Common myeloid progenitor, CD34-positive (primary cell): ENCODE measurements around the gene STK24.

Experiments
- CTCF ChIA-PET: fragments of 350-600 bp; sonication (Branson Sonifier 250); formaldehyde crosslinking; loops from one replicate; lab custom pipeline; 2021; ENCODE audit warnings: antibody characterized with exemption; lab: Charles Lee
- POLR2A ChIA-PET: fragments of 350-600 bp; sonication (Branson Sonifier 250); formaldehyde crosslinking; loops from one replicate; lab custom pipeline; 2021; ENCODE audit warnings: antibody characterized with exemption; lab: Charles Lee
- DNase-seq, 3 donors: peaks; one replicate each; pipeline versions ENCODE4 v3.0.0 to v3.0.0-alpha.2; 2013
- H3K27ac ChIP-seq, 2 experiments: 1 replicate in 1 of 2; 2 replicates in 1 of 2; pipeline ENCODE4 v1.7.0; 2013; ENCODE audit warnings: inconsistent platforms in 2 of 2, low read length in 2 of 2, mild to moderate bottlenecking in 2 of 2, low read depth in 1 of 2, moderate library complexity in 1 of 2; ENCODE audit not compliant: severe bottlenecking in 2 of 2, insufficient read depth in 1 of 2, poor library complexity in 1 of 2
- H3K27me3 ChIP-seq, 5 experiments: replicated peaks in 2 of 5; 1 replicate in 3 of 5; 2 replicates in 2 of 5; pipeline versions ENCODE4 v1.6.1 to v1.7.0; 2013; ENCODE audit warnings: low read length in 4 of 5, mild to moderate bottlenecking in 2 of 5, moderate library complexity in 2 of 5, inconsistent platforms in 1 of 5; ENCODE audit not compliant: insufficient read depth in 5 of 5, control insufficient read depth in 4 of 5
- H3K36me3 ChIP-seq, 4 experiments: 1 replicate in 2 of 4; 2 replicates in 2 of 4; pipeline versions ENCODE4 v1.6.1 to v1.7.0; 2013; ENCODE audit warnings: low read length in 3 of 4, control low read depth in 1 of 4, mild to moderate bottlenecking in 1 of 4; ENCODE audit not compliant: control insufficient read depth in 4 of 4, insufficient read depth in 4 of 4
- H3K4me1 ChIP-seq, 4 experiments: 1 replicate in 3 of 4; 2 replicates in 1 of 4; pipeline versions ENCODE4 v1.6.1 to v1.7.1; 2013; ENCODE audit warnings: low read length in 3 of 4, mild to moderate bottlenecking in 3 of 4, control low read depth in 1 of 4, inconsistent platforms in 1 of 4, moderate library complexity in 1 of 4; ENCODE audit not compliant: control insufficient read depth in 4 of 4, insufficient read depth in 4 of 4; ENCODE audit errors: control extremely low read depth in 1 of 4
- H3K4me3 ChIP-seq, 7 experiments: 1 replicate in 4 of 7; 2 replicates in 3 of 7; pipeline versions ENCODE4 v1.5.1 to v1.7.0; 2013; ENCODE audit warnings: mild to moderate bottlenecking in 7 of 7, low read length in 6 of 7, moderate library complexity in 6 of 7, inconsistent platforms in 2 of 7, low read depth in 2 of 7, control low read depth in 1 of 7; ENCODE audit not compliant: insufficient read depth in 4 of 7, control insufficient read depth in 1 of 7; ENCODE audit errors: extremely low read depth in 1 of 7
- H3K9me3 ChIP-seq, 5 experiments: 1 replicate in 4 of 5; 2 replicates in 1 of 5; pipeline versions ENCODE4 v1.6.1 to v1.7.1; 2013; ENCODE audit warnings: low read length in 4 of 5, mild to moderate bottlenecking in 2 of 5, inconsistent platforms in 1 of 5, low read depth in 1 of 5, moderate library complexity in 1 of 5; ENCODE audit not compliant: control insufficient read depth in 4 of 5, insufficient read depth in 2 of 5; ENCODE audit errors: control extremely low read depth in 1 of 5
- WGBS: methylation state at CpG from one replicate; pipeline ENCODE4 v1.1.5; 2013; ENCODE audit not compliant: insufficient coverage; 5-methylcytosine and 5-hydroxymethylcytosine counted together

The STK24 gene

GRCh38 chr13:98556142-98556816 is 20.6 kb downstream of the STK24 start:
- 88% methylated on average over 5 of the region's 8 CpGs for WGBS
- DNase-seq: no peak
- peaks cover 4 to 10% (median 6%) of the 10 kb centered on the region in 4 experiments for H3K36me3 ChIP-seq
- H3K27me3 ChIP-seq: no peaks in the 10 kb centered on the region
- H3K27ac ChIP-seq: no peak overlapping the region
- POLR2A ChIA-PET: no interaction called here
- no peak overlapping the region for H3K4me3 ChIP-seq
- CTCF ChIA-PET: interaction anchor here (1.3 kb wide), 1 partner anchor 89 kb away, joined by 3 read pairs; no protein-coding TSS in a partner anchor
- H3K9me3 ChIP-seq: peaks cover 0 to 2% (median 0%) of the 10 kb centered on the region in 5 experiments
- H3K4me1 ChIP-seq: peaks cover 6 to 34% (median 14%) of the 10 kb centered on the region in 4 experiments

GRCh38 chr13:98549728-98550317 is 27.1 kb downstream of the STK24 start:
- 67% methylated on average over 1 of the region's 3 CpGs for WGBS
- Histone ChIP-seq H3K9me3 (peaks cover 0 to 6% (median 5%) of the 10 kb centered on the region in 5 experiments), H3K27me3 (peaks cover 0 to 1% (median 0%) of the 10 kb centered on the region in 5 experiments), H3K4me3 (no peak overlapping the region), H3K36me3 (peaks cover 0 to 20% (median 9%) of the 10 kb centered on the region in 4 experiments), H3K27ac (no peak overlapping the region), H3K4me1 (peaks cover 0 to 27% (median 1%) of the 10 kb centered on the region in 4 experiments)
- POLR2A ChIA-PET: no interaction called here
- CTCF ChIA-PET: interaction anchor here (0.8 to 1.7 kb wide), 3 partner anchors 44 to 124 kb away, joined by 3 to 4 read pairs (median 3); no protein-coding TSS in a partner anchor
- DNase-seq: no peak

GRCh38 chr13:98549006-98549727 is 27.7 kb downstream of the STK24 start:
- Histone ChIP-seq H3K4me1 (peaks cover 0 to 25% (median 2%) of the 10 kb centered on the region in 4 experiments), H3K36me3 (peaks cover 0 to 20% (median 9%) of the 10 kb centered on the region in 4 experiments), H3K9me3 (peaks cover 0 to 6% (median 5%) of the 10 kb centered on the region in 5 experiments), H3K4me3 (peak overlapping the region in 1 of 7 experiments; percentile 5), H3K27ac (no peak overlapping the region), H3K27me3 (peaks cover 0 to 1% (median 0%) of the 10 kb centered on the region in 5 experiments)
- WGBS: 95% methylated on average over 5 of the region's 7 CpGs
- peak in 2 of 3 donors; percentile 34 to 38 for DNase-seq
- ChIA-PET CTCF (interaction anchor here (0.7 to 1.7 kb wide), 5 partner anchors 13 to 125 kb away, joined by 3 to 4 read pairs (median 3); no protein-coding TSS in a partner anchor), POLR2A (no interaction called here)

GRCh38 chr13:98548230-98548629 is 28.7 kb downstream of the STK24 start:
- Histone ChIP-seq H3K4me3 (no peak overlapping the region), H3K9me3 (peaks cover 0 to 6% (median 5%) of the 10 kb centered on the region in 5 experiments), H3K27me3 (peaks cover 0 to 1% (median 0%) of the 10 kb centered on the region in 5 experiments), H3K36me3 (peaks cover 0 to 20% (median 9%) of the 10 kb centered on the region in 4 experiments), H3K4me1 (peaks cover 0 to 31% (median 10%) of the 10 kb centered on the region in 4 experiments), H3K27ac (no peak overlapping the region)
- ChIA-PET CTCF (interaction anchor here (1.1 to 1.2 kb wide), 2 partner anchors 12 to 39 kb away, joined by 3 read pairs; no protein-coding TSS in a partner anchor), POLR2A (interaction anchor here (0.5 kb wide), 1 partner anchor 608 kb away, joined by 4 read pairs; no protein-coding TSS in a partner anchor)
- WGBS: 100% methylated on average over 1 of the region's 3 CpGs
- no peak for DNase-seq

GRCh38 chr13:98547455-98547854 is 29.5 kb downstream of the STK24 start:
- ChIA-PET CTCF (interaction anchor here (1.1 kb wide), 1 partner anchor 38 kb away, joined by 3 read pairs; no protein-coding TSS in a partner anchor), POLR2A (no interaction called here)
- 98% methylated on average over 5 of the region's 5 CpGs for WGBS
- no peak for DNase-seq
- Histone ChIP-seq H3K27ac (no peak overlapping the region), H3K36me3 (peaks cover 0 to 20% (median 9%) of the 10 kb centered on the region in 4 experiments), H3K4me1 (peaks cover under 1 to 38% (median 17%) of the 10 kb centered on the region in 4 experiments), H3K27me3 (peaks cover 0 to 1% (median 0%) of the 10 kb centered on the region in 5 experiments), H3K4me3 (no peak overlapping the region), H3K9me3 (peaks cover 0 to 6% (median 5%) of the 10 kb centered on the region in 5 experiments)

GRCh38 chr13:98546402-98546801 is 30.5 kb downstream of the STK24 start:
- CTCF ChIA-PET: interaction anchor here (0.8 to 1.3 kb wide), 3 partner anchors 9 to 37 kb away, joined by 3 to 5 read pairs (median 4); no protein-coding TSS in a partner anchor
- POLR2A ChIA-PET: no interaction called here
- Histone ChIP-seq H3K9me3 (peaks cover 0 to 6% (median 4%) of the 10 kb centered on the region in 5 experiments), H3K27me3 (peaks cover 0 to 1% (median 0%) of the 10 kb centered on the region in 5 experiments), H3K4me3 (no peak overlapping the region), H3K27ac (no peak overlapping the region), H3K4me1 (peaks cover 9 to 49% (median 24%) of the 10 kb centered on the region in 4 experiments), H3K36me3 (peaks cover 0 to 16% (median 3%) of the 10 kb centered on the region in 4 experiments)
- WGBS: 94% methylated on average over 5 of the region's 5 CpGs
- no peak for DNase-seq
